NCI-H748 treated with DMSO at 0.1 percent for 48 hours (cell line): ENCODE measurements around the gene TMTC1.
A peak's percentile ranks its signal among the peaks of the same experiment; 100 is the strongest.
"Not testable (repeated sequence)": the region's sequence is repeated elsewhere in the genome, so short reads cannot be mapped to it uniquely, and the experiment has no call there.

Source experiments
- DNase-seq: peaks from one replicate; lab custom pipeline; 2025; lab: John Stamatoyannopoulos, UW

TMTC1 gene

GRCh38 chr12:29566441-29566840, 217.3 kb downstream of the TMTC1 start:
- no peak for DNase-seq

GRCh38 chr12:29565727-29566126, 218.0 kb downstream of the TMTC1 start:
- no peak for DNase-seq

- no peak for DNase-seq
These were observed 218.8 kb downstream of the TMTC1 start for GRCh38 chr12:29564925-29565324.

GRCh38 chr12:29563636-29564035, 220.1 kb downstream of the TMTC1 start:
- no peak for DNase-seq

GRCh38 chr12:29563071-29563470, 220.7 kb downstream of the TMTC1 start:
- no peak for DNase-seq

- peak; percentile 9 for DNase-seq
These were observed 221.5 kb downstream of the TMTC1 start for GRCh38 chr12:29562110-29562804.

GRCh38 chr12:29561664-29562071, 222.1 kb downstream of the TMTC1 start:
- DNase-seq: no peak

GRCh38 chr12:29559198-29559597, 224.5 kb downstream of the TMTC1 start:
- no peak for DNase-seq

GRCh38 chr12:29556363-29556762, 227.4 kb downstream of the TMTC1 start:
- no peak for DNase-seq

- not testable (repeated sequence) for DNase-seq
These were observed 228.3 kb downstream of the TMTC1 start for GRCh38 chr12:29555451-29555850.

GRCh38 chr12:29552994-29553748, 230.6 kb downstream of the TMTC1 start:
- no peak for DNase-seq

GRCh38 chr12:29552324-29552927, 231.3 kb downstream of the TMTC1 start:
- peak; percentile 35 for DNase-seq

- DNase-seq: no peak
These were observed 231.9 kb downstream of the TMTC1 start for GRCh38 chr12:29551812-29552211.

- no peak for DNase-seq
These were observed 235.9 kb downstream of the TMTC1 start for GRCh38 chr12:29547864-29548263.

- DNase-seq: no peak
These were observed 236.6 kb downstream of the TMTC1 start for GRCh38 chr12:29547151-29547632.

GRCh38 chr12:29546000-29546399, 237.7 kb downstream of the TMTC1 start:
- DNase-seq: no peak

- DNase-seq: no peak
These were observed 238.7 kb downstream of the TMTC1 start for GRCh38 chr12:29545102-29545467.

- DNase-seq: no peak
These were observed 239.2 kb downstream of the TMTC1 start for GRCh38 chr12:29544428-29545101.

- no peak for DNase-seq
These were observed 240.7 kb downstream of the TMTC1 start for GRCh38 chr12:29543036-29543435.

- no peak for DNase-seq
These were observed 246.4 kb downstream of the TMTC1 start for GRCh38 chr12:29537298-29537697.

- DNase-seq: no peak
These were observed 248.8 kb downstream of the TMTC1 start for GRCh38 chr12:29534935-29535334.

- DNase-seq: no peak
These were observed 249.8 kb downstream of the TMTC1 start for GRCh38 chr12:29533815-29534489.
